Measurements from ENCODE around the gene CFAP97.

The CFAP97 gene

GRCh38 chr4:185183622-185184281, 20.0 kb downstream of the CFAP97 start:
- Histone ChIP-seq H3K9me3 (ENCODE audit: control insufficient read depth in 2 of 2, low read length in 2 of 2) (no peaks in the 10 kb centered on the region), H3K4me3 (ENCODE audit: low read length in 2 of 2) (no peak overlapping the region), H3K27ac (ENCODE audit: low read depth in 2 of 2, low read length in 2 of 2) (no peak overlapping the region), H3K9ac (ENCODE audit: low read depth in 1 of 2, low read length in 2 of 2) (no peak overlapping the region), H3K36me3 (ENCODE audit: control insufficient read depth in 2 of 2, insufficient read depth in 2 of 2, low read length in 2 of 2) (peaks cover 3 to 6% of the 10 kb centered on the region in 2 donors), H3K4me1 (ENCODE audit: control insufficient read depth in 2 of 2, insufficient read depth in 2 of 2, low read length in 2 of 2) (no peaks in the 10 kb centered on the region), H3K27me3 (ENCODE audit: control insufficient read depth in 2 of 2, insufficient read depth in 2 of 2, low read length in 2 of 2) (no peaks in the 10 kb centered on the region)

- Histone ChIP-seq H3K4me1 (ENCODE audit: control insufficient read depth in 2 of 2, insufficient read depth in 2 of 2, low read length in 2 of 2) (no peaks in the 10 kb centered on the region), H3K27me3 (ENCODE audit: control insufficient read depth in 2 of 2, insufficient read depth in 2 of 2, low read length in 2 of 2) (no peaks in the 10 kb centered on the region), H3K9ac (ENCODE audit: low read depth in 1 of 2, low read length in 2 of 2) (no peak overlapping the region), H3K27ac (ENCODE audit: low read depth in 2 of 2, low read length in 2 of 2) (no peak overlapping the region), H3K36me3 (ENCODE audit: control insufficient read depth in 2 of 2, insufficient read depth in 2 of 2, low read length in 2 of 2) (peaks cover 1 to 3% of the 10 kb centered on the region in 2 donors), H3K9me3 (ENCODE audit: control insufficient read depth in 2 of 2, low read length in 2 of 2) (no peaks in the 10 kb centered on the region), H3K4me3 (ENCODE audit: low read length in 2 of 2) (no peak overlapping the region)
Measured at GRCh38 chr4:185182239-185182638, 21.6 kb downstream of the CFAP97 start.

- H3K9ac ChIP-seq (ENCODE audit: low read depth in 1 of 2, low read length in 2 of 2), result no peak overlapping the region
- no peaks in the 10 kb centered on the region for H3K4me1 ChIP-seq (ENCODE audit: control insufficient read depth in 2 of 2, insufficient read depth in 2 of 2, low read length in 2 of 2)
- H3K36me3 ChIP-seq (ENCODE audit: control insufficient read depth in 2 of 2, insufficient read depth in 2 of 2, low read length in 2 of 2), result peaks cover 3 to 4% of the 10 kb centered on the region in 2 donors
- H3K9me3 ChIP-seq (ENCODE audit: control insufficient read depth in 2 of 2, low read length in 2 of 2), result no peaks in the 10 kb centered on the region
- no peaks in the 10 kb centered on the region for H3K27me3 ChIP-seq (ENCODE audit: control insufficient read depth in 2 of 2, insufficient read depth in 2 of 2, low read length in 2 of 2)
- no peak overlapping the region for H3K27ac ChIP-seq (ENCODE audit: low read depth in 2 of 2, low read length in 2 of 2)
- no peak overlapping the region for H3K4me3 ChIP-seq (ENCODE audit: low read length in 2 of 2)
Measured at GRCh38 chr4:185179488-185179887, 24.3 kb downstream of the CFAP97 start.

GRCh38 chr4:185171373-185172071, 32.3 kb downstream of the CFAP97 start:
- H3K4me3 ChIP-seq (ENCODE audit: low read length in 2 of 2), result no peak overlapping the region
- H3K36me3 ChIP-seq (ENCODE audit: control insufficient read depth in 2 of 2, insufficient read depth in 2 of 2, low read length in 2 of 2), result peaks cover 3 to 14% of the 10 kb centered on the region in 2 donors
- H3K4me1 ChIP-seq (ENCODE audit: control insufficient read depth in 2 of 2, insufficient read depth in 2 of 2, low read length in 2 of 2), result no peaks in the 10 kb centered on the region
- no peaks in the 10 kb centered on the region for H3K27me3 ChIP-seq (ENCODE audit: control insufficient read depth in 2 of 2, insufficient read depth in 2 of 2, low read length in 2 of 2)
- H3K9ac ChIP-seq (ENCODE audit: low read depth in 1 of 2, low read length in 2 of 2), result no peak overlapping the region
- H3K9me3 ChIP-seq (ENCODE audit: control insufficient read depth in 2 of 2, low read length in 2 of 2), result no peaks in the 10 kb centered on the region
- no peak overlapping the region for H3K27ac ChIP-seq (ENCODE audit: low read depth in 2 of 2, low read length in 2 of 2)

GRCh38 chr4:185167234-185167633, 36.6 kb downstream of the CFAP97 start:
- Histone ChIP-seq H3K36me3 (ENCODE audit: control insufficient read depth in 2 of 2, insufficient read depth in 2 of 2, low read length in 2 of 2) (peaks cover 6 to 14% of the 10 kb centered on the region in 2 donors), H3K27ac (ENCODE audit: low read depth in 2 of 2, low read length in 2 of 2) (no peak overlapping the region), H3K9me3 (ENCODE audit: control insufficient read depth in 2 of 2, low read length in 2 of 2) (no peaks in the 10 kb centered on the region), H3K27me3 (ENCODE audit: control insufficient read depth in 2 of 2, insufficient read depth in 2 of 2, low read length in 2 of 2) (no peaks in the 10 kb centered on the region), H3K4me3 (ENCODE audit: low read length in 2 of 2) (no peak overlapping the region), H3K4me1 (ENCODE audit: control insufficient read depth in 2 of 2, insufficient read depth in 2 of 2, low read length in 2 of 2) (no peaks in the 10 kb centered on the region), H3K9ac (ENCODE audit: low read depth in 1 of 2, low read length in 2 of 2) (no peak overlapping the region)

- Histone ChIP-seq H3K9me3 (ENCODE audit: control insufficient read depth in 2 of 2, low read length in 2 of 2) (no peaks in the 10 kb centered on the region), H3K9ac (ENCODE audit: low read depth in 1 of 2, low read length in 2 of 2) (no peak overlapping the region), H3K27me3 (ENCODE audit: control insufficient read depth in 2 of 2, insufficient read depth in 2 of 2, low read length in 2 of 2) (no peaks in the 10 kb centered on the region), H3K36me3 (ENCODE audit: control insufficient read depth in 2 of 2, insufficient read depth in 2 of 2, low read length in 2 of 2) (peaks cover 12 to 25% of the 10 kb centered on the region in 2 donors), H3K4me3 (ENCODE audit: low read length in 2 of 2) (no peak overlapping the region), H3K27ac (ENCODE audit: low read depth in 2 of 2, low read length in 2 of 2) (no peak overlapping the region), H3K4me1 (ENCODE audit: control insufficient read depth in 2 of 2, insufficient read depth in 2 of 2, low read length in 2 of 2) (no peaks in the 10 kb centered on the region)
Measured at GRCh38 chr4:185165605-185166063, 38.2 kb downstream of the CFAP97 start.

GRCh38 chr4:185151296-185151695, 52.5 kb downstream of the CFAP97 start:
- no peaks in the 10 kb centered on the region for H3K9me3 ChIP-seq (ENCODE audit: control insufficient read depth in 2 of 2, low read length in 2 of 2)
- no peaks in the 10 kb centered on the region for H3K27me3 ChIP-seq (ENCODE audit: control insufficient read depth in 2 of 2, insufficient read depth in 2 of 2, low read length in 2 of 2)
- H3K27ac ChIP-seq (ENCODE audit: low read depth in 2 of 2, low read length in 2 of 2), result no peak overlapping the region
- no peak overlapping the region for H3K4me3 ChIP-seq (ENCODE audit: low read length in 2 of 2)
- H3K9ac ChIP-seq (ENCODE audit: low read depth in 1 of 2, low read length in 2 of 2), result no peak overlapping the region
- H3K36me3 ChIP-seq (ENCODE audit: control insufficient read depth in 2 of 2, insufficient read depth in 2 of 2, low read length in 2 of 2), result peaks cover 0 to 9% of the 10 kb centered on the region in 2 donors
- no peaks in the 10 kb centered on the region for H3K4me1 ChIP-seq (ENCODE audit: control insufficient read depth in 2 of 2, insufficient read depth in 2 of 2, low read length in 2 of 2)

GRCh38 chr4:185149392-185149791, 54.4 kb downstream of the CFAP97 start:
- H3K9ac ChIP-seq (ENCODE audit: low read depth in 1 of 2, low read length in 2 of 2), result no peak overlapping the region
- no peak overlapping the region for H3K27ac ChIP-seq (ENCODE audit: low read depth in 2 of 2, low read length in 2 of 2)
- no peaks in the 10 kb centered on the region for H3K27me3 ChIP-seq (ENCODE audit: control insufficient read depth in 2 of 2, insufficient read depth in 2 of 2, low read length in 2 of 2)
- H3K36me3 ChIP-seq (ENCODE audit: control insufficient read depth in 2 of 2, insufficient read depth in 2 of 2, low read length in 2 of 2), result peaks cover 4 to 9% of the 10 kb centered on the region in 2 donors
- no peaks in the 10 kb centered on the region for H3K9me3 ChIP-seq (ENCODE audit: control insufficient read depth in 2 of 2, low read length in 2 of 2)
- H3K4me3 ChIP-seq (ENCODE audit: low read length in 2 of 2), result no peak overlapping the region
- H3K4me1 ChIP-seq (ENCODE audit: control insufficient read depth in 2 of 2, insufficient read depth in 2 of 2, low read length in 2 of 2), result peaks cover 0 to 3% of the 10 kb centered on the region in 2 donors

GRCh38 chr4:185145572-185145971, 58.2 kb downstream of the CFAP97 start:
- Histone ChIP-seq H3K4me1 (ENCODE audit: control insufficient read depth in 2 of 2, insufficient read depth in 2 of 2, low read length in 2 of 2) (peaks cover 10 to 18% of the 10 kb centered on the region in 2 donors), H3K4me3 (ENCODE audit: low read length in 2 of 2) (peak overlapping the region in 1 of 2 donors; percentile 4), H3K36me3 (ENCODE audit: control insufficient read depth in 2 of 2, insufficient read depth in 2 of 2, low read length in 2 of 2) (peaks cover 4% of the 10 kb centered on the region in 2 donors), H3K27ac (ENCODE audit: low read depth in 2 of 2, low read length in 2 of 2) (no peak overlapping the region), H3K9me3 (ENCODE audit: control insufficient read depth in 2 of 2, low read length in 2 of 2) (no peaks in the 10 kb centered on the region), H3K27me3 (ENCODE audit: control insufficient read depth in 2 of 2, insufficient read depth in 2 of 2, low read length in 2 of 2) (no peaks in the 10 kb centered on the region), H3K9ac (ENCODE audit: low read depth in 1 of 2, low read length in 2 of 2) (no peak overlapping the region)

- no peak overlapping the region for H3K27ac ChIP-seq (ENCODE audit: low read depth in 2 of 2, low read length in 2 of 2)
- H3K36me3 ChIP-seq (ENCODE audit: control insufficient read depth in 2 of 2, insufficient read depth in 2 of 2, low read length in 2 of 2), result peaks cover 2 to 4% of the 10 kb centered on the region in 2 donors
- H3K9ac ChIP-seq (ENCODE audit: low read depth in 1 of 2, low read length in 2 of 2), result no peak overlapping the region
- H3K4me1 ChIP-seq (ENCODE audit: control insufficient read depth in 2 of 2, insufficient read depth in 2 of 2, low read length in 2 of 2), result peaks cover 10 to 18% of the 10 kb centered on the region in 2 donors
- H3K4me3 ChIP-seq (ENCODE audit: low read length in 2 of 2), result no peak overlapping the region
- H3K27me3 ChIP-seq (ENCODE audit: control insufficient read depth in 2 of 2, insufficient read depth in 2 of 2, low read length in 2 of 2), result no peaks in the 10 kb centered on the region
- no peaks in the 10 kb centered on the region for H3K9me3 ChIP-seq (ENCODE audit: control insufficient read depth in 2 of 2, low read length in 2 of 2)
Measured at GRCh38 chr4:185144601-185145240, 59.1 kb downstream of the CFAP97 start.
